Muscle layer of colon (tissue), 2 donors: ENCODE measurements around the gene C12orf60.

Source experiments
- H3K27ac ChIP-seq: one replicate; pipeline ENCODE4 v1.7.0; 2013; ENCODE audit warnings: low read depth, mild to moderate bottlenecking, low read length, moderate library complexity
- H3K27me3 ChIP-seq, 2 donors: one replicate each; pipeline ENCODE4 v1.7.0; 2013; ENCODE audit warnings: low read length in 2 of 2, mild to moderate bottlenecking in 2 of 2; ENCODE audit not compliant: insufficient read depth in 2 of 2, control insufficient read depth in 1 of 2
- H3K36me3 ChIP-seq: one replicate; pipeline ENCODE4 v1.7.0; 2013; ENCODE audit warnings: mild to moderate bottlenecking, low read length; ENCODE audit not compliant: insufficient read depth
- H3K4me1 ChIP-seq: one replicate; pipeline ENCODE4 v1.7.0; 2013; ENCODE audit warnings: mild to moderate bottlenecking, low read length; ENCODE audit not compliant: insufficient read depth
- H3K4me3 ChIP-seq, 2 donors: one replicate each; pipeline ENCODE4 v1.7.0; 2013; ENCODE audit warnings: low read length in 2 of 2, low read depth in 1 of 2, mild to moderate bottlenecking in 1 of 2, moderate library complexity in 1 of 2
- H3K9ac ChIP-seq: one replicate; pipeline ENCODE4 v1.7.0; 2013; ENCODE audit warnings: low read length
- H3K9me3 ChIP-seq: one replicate; pipeline ENCODE4 v1.7.0; 2013; ENCODE audit warnings: mild to moderate bottlenecking, low read length
- donor health status: abdominal sarcoma.
- donor health status: Adenocarcinoma of cecum.

The C12orf60 gene

GRCh38 chr12:14853961-14854360 lies 50.5 kb downstream of the C12orf60 start:
- H3K27me3 ChIP-seq = no peaks in the 10 kb centered on the region
- H3K36me3 ChIP-seq = no peaks in the 10 kb centered on the region
- H3K4me1 ChIP-seq = no peaks in the 10 kb centered on the region
- H3K4me3 ChIP-seq = no peak overlapping the region
- no peak overlapping the region for H3K27ac ChIP-seq
- no peaks in the 10 kb centered on the region for H3K9me3 ChIP-seq
- H3K9ac ChIP-seq = no peak overlapping the region

- Histone ChIP-seq H3K9me3 (no peaks in the 10 kb centered on the region), H3K27ac (no peak overlapping the region), H3K27me3 (no peaks in the 10 kb centered on the region), H3K36me3 (no peaks in the 10 kb centered on the region), H3K9ac (no peak overlapping the region), H3K4me1 (no peaks in the 10 kb centered on the region), H3K4me3 (no peak overlapping the region)
These were observed 51.2 kb downstream of the C12orf60 start for GRCh38 chr12:14854586-14855183.

GRCh38 chr12:14858513-14858912 lies 55.0 kb downstream of the C12orf60 start:
- H3K27ac ChIP-seq = no peak overlapping the region
- no peaks in the 10 kb centered on the region for H3K9me3 ChIP-seq
- no peaks in the 10 kb centered on the region for H3K4me1 ChIP-seq
- no peaks in the 10 kb centered on the region for H3K27me3 ChIP-seq
- no peak overlapping the region for H3K9ac ChIP-seq
- no peaks in the 10 kb centered on the region for H3K36me3 ChIP-seq
- H3K4me3 ChIP-seq = no peak overlapping the region

- Histone ChIP-seq H3K9ac (no peak overlapping the region), H3K4me1 (no peaks in the 10 kb centered on the region), H3K36me3 (no peaks in the 10 kb centered on the region), H3K9me3 (no peaks in the 10 kb centered on the region), H3K27ac (no peak overlapping the region), H3K27me3 (no peaks in the 10 kb centered on the region), H3K4me3 (no peak overlapping the region)
These were observed 57.0 kb downstream of the C12orf60 start for GRCh38 chr12:14860490-14860889.

- Histone ChIP-seq H3K27me3 (no peaks in the 10 kb centered on the region), H3K4me1 (peaks cover 16% of the 10 kb centered on the region), H3K9ac (no peak overlapping the region), H3K36me3 (no peaks in the 10 kb centered on the region), H3K4me3 (no peak overlapping the region), H3K27ac (no peak overlapping the region), H3K9me3 (no peaks in the 10 kb centered on the region)
These were observed 65.5 kb downstream of the C12orf60 start for GRCh38 chr12:14868916-14869506.

- H3K27ac ChIP-seq = no peak overlapping the region
- H3K4me1 ChIP-seq = peaks cover 16% of the 10 kb centered on the region
- H3K36me3 ChIP-seq = no peaks in the 10 kb centered on the region
- H3K27me3 ChIP-seq = no peaks in the 10 kb centered on the region
- no peaks in the 10 kb centered on the region for H3K9me3 ChIP-seq
- no peak overlapping the region for H3K4me3 ChIP-seq
- H3K9ac ChIP-seq = no peak overlapping the region
These were observed 67.8 kb downstream of the C12orf60 start for GRCh38 chr12:14871247-14871646.

- Histone ChIP-seq H3K27me3 (no peaks in the 10 kb centered on the region), H3K9ac (no peak overlapping the region), H3K4me1 (peaks cover 16% of the 10 kb centered on the region), H3K36me3 (no peaks in the 10 kb centered on the region), H3K9me3 (no peaks in the 10 kb centered on the region), H3K27ac (no peak overlapping the region), H3K4me3 (no peak overlapping the region)
These were observed 68.4 kb downstream of the C12orf60 start for GRCh38 chr12:14871886-14872285.

GRCh38 chr12:14873440-14874185 lies 70.1 kb downstream of the C12orf60 start:
- H3K27ac ChIP-seq = no peak overlapping the region
- no peaks in the 10 kb centered on the region for H3K9me3 ChIP-seq
- H3K27me3 ChIP-seq = no peaks in the 10 kb centered on the region
- no peak overlapping the region for H3K9ac ChIP-seq
- no peak overlapping the region for H3K4me3 ChIP-seq
- no peaks in the 10 kb centered on the region for H3K36me3 ChIP-seq
- H3K4me1 ChIP-seq = peaks cover 16% of the 10 kb centered on the region
